Neural cell (in vitro differentiated cells): ENCODE results near the gene ZNRF1.

Source experiments
- EP300 ChIP-seq: fragments of 450-650 bp; conservative IDR thresholded peaks from 2 replicates; pipeline ENCODE4 v1.6.1; 2014; ENCODE audit warnings: antibody characterized with exemption, mild to moderate bottlenecking, moderate library complexity; ENCODE audit not compliant: poor library complexity, severe bottlenecking
- EZH2 ChIP-seq: fragments of 200-600, 300-800 bp; shearing (Covaris generic), sonication (generic); IDR thresholded peaks from 2 replicates; pipeline ENCODE4 v1.6.1; 2014; ENCODE audit warnings: antibody characterized with exemption, low read length, borderline replicate concordance, mild to moderate bottlenecking; ENCODE audit not compliant: insufficient read depth, poor library complexity, severe bottlenecking
- POLR2AphosphoS5 ChIP-seq: IDR thresholded peaks from 2 replicates; pipeline ENCODE4 v1.6.1; 2012
- RAD21 ChIP-seq: fragments of 450-650 bp; conservative IDR thresholded peaks from 2 replicates; pipeline ENCODE4 v1.6.1; 2014; ENCODE audit warnings: antibody characterized with exemption, mild to moderate bottlenecking, moderate library complexity
- SMC3 ChIP-seq: fragments of 450-650 bp; conservative IDR thresholded peaks from 2 replicates; pipeline ENCODE4 v1.6.1; 2014; ENCODE audit warnings: antibody characterized with exemption, mild to moderate bottlenecking, moderate library complexity; ENCODE audit not compliant: poor library complexity
- TF ChIP-seq, protein P1 (sequence below): IDR thresholded peaks from 2 replicates; pipeline ENCODE4 v1.6.1; 2012; ENCODE audit warnings: borderline replicate concordance
- TF ChIP-seq, protein P2 (sequence below): fragments of 450-650 bp; IDR thresholded peaks from 2 replicates; pipeline ENCODE4 v1.5.1; 2014; ENCODE audit warnings: antibody characterized with exemption, mild to moderate bottlenecking, moderate library complexity; ENCODE audit not compliant: poor library complexity, severe bottlenecking

DNA sequence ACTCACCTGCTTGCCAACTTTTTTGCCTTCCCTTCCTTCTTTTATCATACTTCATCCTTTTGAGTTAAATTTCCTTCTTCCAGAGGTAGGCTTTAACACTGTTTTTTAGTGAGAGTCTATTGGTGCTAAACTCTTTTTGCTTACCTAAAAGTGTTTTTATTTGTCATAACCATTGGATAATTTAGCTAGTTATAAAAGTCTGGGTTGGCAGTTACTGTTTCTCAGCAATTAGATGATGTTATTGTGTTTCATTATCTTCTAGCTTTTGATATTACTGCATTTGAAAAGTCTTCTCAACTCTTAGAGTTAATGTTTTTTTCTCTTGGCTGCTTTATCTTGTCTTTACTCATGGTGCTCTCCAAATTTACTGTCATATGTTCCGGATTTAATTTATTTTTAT is 22.6 kb downstream of the ZNRF1 start:
- TF ChIP-seq POLR2AphosphoS5 (no peak), RAD21 (no peak), EZH2 (no peak), EP300 (no peak), SMC3 (no peak)
- TF ChIP-seq, protein P1, sequence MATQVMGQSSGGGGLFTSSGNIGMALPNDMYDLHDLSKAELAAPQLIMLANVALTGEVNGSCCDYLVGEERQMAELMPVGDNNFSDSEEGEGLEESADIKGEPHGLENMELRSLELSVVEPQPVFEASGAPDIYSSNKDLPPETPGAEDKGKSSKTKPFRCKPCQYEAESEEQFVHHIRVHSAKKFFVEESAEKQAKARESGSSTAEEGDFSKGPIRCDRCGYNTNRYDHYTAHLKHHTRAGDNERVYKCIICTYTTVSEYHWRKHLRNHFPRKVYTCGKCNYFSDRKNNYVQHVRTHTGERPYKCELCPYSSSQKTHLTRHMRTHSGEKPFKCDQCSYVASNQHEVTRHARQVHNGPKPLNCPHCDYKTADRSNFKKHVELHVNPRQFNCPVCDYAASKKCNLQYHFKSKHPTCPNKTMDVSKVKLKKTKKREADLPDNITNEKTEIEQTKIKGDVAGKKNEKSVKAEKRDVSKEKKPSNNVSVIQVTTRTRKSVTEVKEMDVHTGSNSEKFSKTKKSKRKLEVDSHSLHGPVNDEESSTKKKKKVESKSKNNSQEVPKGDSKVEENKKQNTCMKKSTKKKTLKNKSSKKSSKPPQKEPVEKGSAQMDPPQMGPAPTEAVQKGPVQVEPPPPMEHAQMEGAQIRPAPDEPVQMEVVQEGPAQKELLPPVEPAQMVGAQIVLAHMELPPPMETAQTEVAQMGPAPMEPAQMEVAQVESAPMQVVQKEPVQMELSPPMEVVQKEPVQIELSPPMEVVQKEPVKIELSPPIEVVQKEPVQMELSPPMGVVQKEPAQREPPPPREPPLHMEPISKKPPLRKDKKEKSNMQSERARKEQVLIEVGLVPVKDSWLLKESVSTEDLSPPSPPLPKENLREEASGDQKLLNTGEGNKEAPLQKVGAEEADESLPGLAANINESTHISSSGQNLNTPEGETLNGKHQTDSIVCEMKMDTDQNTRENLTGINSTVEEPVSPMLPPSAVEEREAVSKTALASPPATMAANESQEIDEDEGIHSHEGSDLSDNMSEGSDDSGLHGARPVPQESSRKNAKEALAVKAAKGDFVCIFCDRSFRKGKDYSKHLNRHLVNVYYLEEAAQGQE, result no peak
- TF ChIP-seq, protein P2, sequence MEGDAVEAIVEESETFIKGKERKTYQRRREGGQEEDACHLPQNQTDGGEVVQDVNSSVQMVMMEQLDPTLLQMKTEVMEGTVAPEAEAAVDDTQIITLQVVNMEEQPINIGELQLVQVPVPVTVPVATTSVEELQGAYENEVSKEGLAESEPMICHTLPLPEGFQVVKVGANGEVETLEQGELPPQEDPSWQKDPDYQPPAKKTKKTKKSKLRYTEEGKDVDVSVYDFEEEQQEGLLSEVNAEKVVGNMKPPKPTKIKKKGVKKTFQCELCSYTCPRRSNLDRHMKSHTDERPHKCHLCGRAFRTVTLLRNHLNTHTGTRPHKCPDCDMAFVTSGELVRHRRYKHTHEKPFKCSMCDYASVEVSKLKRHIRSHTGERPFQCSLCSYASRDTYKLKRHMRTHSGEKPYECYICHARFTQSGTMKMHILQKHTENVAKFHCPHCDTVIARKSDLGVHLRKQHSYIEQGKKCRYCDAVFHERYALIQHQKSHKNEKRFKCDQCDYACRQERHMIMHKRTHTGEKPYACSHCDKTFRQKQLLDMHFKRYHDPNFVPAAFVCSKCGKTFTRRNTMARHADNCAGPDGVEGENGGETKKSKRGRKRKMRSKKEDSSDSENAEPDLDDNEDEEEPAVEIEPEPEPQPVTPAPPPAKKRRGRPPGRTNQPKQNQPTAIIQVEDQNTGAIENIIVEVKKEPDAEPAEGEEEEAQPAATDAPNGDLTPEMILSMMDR, result no peak
